ENCODE data around the gene PLCB1.
"Not testable (repeated sequence)": the region's sequence is repeated elsewhere in the genome, so short reads cannot be mapped to it uniquely, and the experiment has no call there.

PLCB1 gene

GRCh38 chr20:8627340-8628004 lies 495.4 kb downstream of the PLCB1 start:
- DNase-seq = no peak

- DNase-seq = no peak
Measured at GRCh38 chr20:8631271-8631670, 499.2 kb downstream of the PLCB1 start.

- DNase-seq = no peak
Measured at GRCh38 chr20:8633366-8633765, 501.3 kb downstream of the PLCB1 start.

GRCh38 chr20:8635048-8635572 lies 503.0 kb downstream of the PLCB1 start:
- DNase-seq = no peak

GRCh38 chr20:8635837-8636236 lies 503.8 kb downstream of the PLCB1 start:
- no peak for DNase-seq

- DNase-seq = no peak
Measured at GRCh38 chr20:8639112-8639778, 507.2 kb downstream of the PLCB1 start.

- no peak for DNase-seq
Measured at GRCh38 chr20:8640461-8640860, 508.4 kb downstream of the PLCB1 start.

GRCh38 chr20:8642247-8642646 lies 510.2 kb downstream of the PLCB1 start:
- DNase-seq = no peak

GRCh38 chr20:8644468-8644867 lies 512.4 kb downstream of the PLCB1 start:
- DNase-seq = not testable (repeated sequence)

GRCh38 chr20:8645326-8645725 lies 513.3 kb downstream of the PLCB1 start:
- no peak for DNase-seq

GRCh38 chr20:8646033-8646441 lies 514.0 kb downstream of the PLCB1 start:
- DNase-seq = no peak

GRCh38 chr20:8646716-8647115 lies 514.6 kb downstream of the PLCB1 start:
- DNase-seq = no peak

GRCh38 chr20:8647961-8648441 lies 515.9 kb downstream of the PLCB1 start:
- DNase-seq = no peak

GRCh38 chr20:8648466-8648865 lies 516.4 kb downstream of the PLCB1 start:
- no peak for DNase-seq

- no peak for DNase-seq
Measured at GRCh38 chr20:8652396-8652795, 520.3 kb downstream of the PLCB1 start.

- DNase-seq = no peak
Measured at GRCh38 chr20:8654486-8654885, 522.4 kb downstream of the PLCB1 start.

- no peak for DNase-seq
Measured at GRCh38 chr20:8656335-8656734, 524.3 kb downstream of the PLCB1 start.

GRCh38 chr20:8657664-8658063 lies 525.6 kb downstream of the PLCB1 start:
- no peak for DNase-seq

- DNase-seq = no peak
Measured at GRCh38 chr20:8658103-8658502, 526.0 kb downstream of the PLCB1 start.

GRCh38 chr20:8661229-8661952 lies 529.3 kb downstream of the PLCB1 start:
- no peak for DNase-seq

- DNase-seq = no peak
Measured at GRCh38 chr20:8662433-8662954, 530.4 kb downstream of the PLCB1 start.

- DNase-seq = no peak
Measured at GRCh38 chr20:8663424-8663823, 531.4 kb downstream of the PLCB1 start.

- no peak for DNase-seq
Measured at GRCh38 chr20:8664778-8665177, 532.7 kb downstream of the PLCB1 start.

All from retina (tissue), 1 donor.